Upper lobe of left lung (tissue), 6 donors: ENCODE results near the gene XCL1. TPM values are rescaled to one million over a fixed set of nuclear protein-coding genes. Genes with fewer than 3 reads are reported as not detected.
A peak's percentile ranks its signal among the peaks of the same experiment; 100 is the strongest.

Experiments used
- ATAC-seq, 2 donors: fragments of 200-7000 bp; cut with Tn5 transposase; one replicate each; pipeline ENCODE4 v1.9.1; 2022; ENCODE audit warnings: mild to moderate bottlenecking in 2 of 2, moderate library complexity in 2 of 2; ENCODE audit not compliant: low FRiP score in 2 of 2
- DNase-seq, 2 donors: peaks; one replicate each; pipeline ENCODE4 v3.0.0-alpha.2; 2019 to 2020
- H3K27ac ChIP-seq, 4 donors: fragments of 200-600 bp; sonication (generic); one replicate each; pipeline ENCODE4 v1.5.1; 2016 to 2019
- H3K27me3 ChIP-seq, 4 donors: fragments of 200-600 bp; sonication (generic); one replicate each; pipeline ENCODE4 v1.5.1; 2017 to 2019
- H3K36me3 ChIP-seq, 4 donors: fragments of 200-600 bp; sonication (generic); one replicate each; pipeline ENCODE4 v1.5.1; 2016 to 2019
- H3K4me1 ChIP-seq, 4 donors: fragments of 200-600 bp; sonication (generic); one replicate each; pipeline ENCODE4 v1.5.1; 2018 to 2019
- H3K4me3 ChIP-seq, 4 donors: fragments of 200-600 bp; sonication (generic); one replicate each; pipeline ENCODE4 v1.5.1; 2017 to 2019; ENCODE audit warnings: mild to moderate bottlenecking in 2 of 4, moderate library complexity in 1 of 4
- H3K9me3 ChIP-seq, 4 donors: fragments of 200-600 bp; sonication (generic); one replicate each; pipeline ENCODE4 v1.5.1; 2018 to 2019
- CTCF ChIP-seq, 6 experiments: fragments of 450-650 bp in 4 of 6; fragments of 200-600 bp in 2 of 6; sonication (generic) in 2 of 6; IDR thresholded peaks; one replicate each; pipeline ENCODE4 v1.5.1; 2016 to 2019; ENCODE audit warnings: antibody characterized with exemption in 6 of 6
- EP300 ChIP-seq, 4 donors: sonication (generic); formaldehyde crosslinking; IDR thresholded peaks; one replicate each; pipeline ENCODE4 v1.5.1; 2017; ENCODE audit warnings: antibody characterized with exemption in 4 of 4, control low read depth in 2 of 4
- POLR2A ChIP-seq, 4 donors: fragments of 450-650 bp; IDR thresholded peaks; one replicate each; pipeline ENCODE4 v1.5.1; 2016 to 2017; ENCODE audit warnings: antibody characterized with exemption in 4 of 4, mild to moderate bottlenecking in 2 of 4
- POLR2AphosphoS5 ChIP-seq, 2 donors: sonication (generic); formaldehyde crosslinking; IDR thresholded peaks; one replicate each; pipeline ENCODE4 v1.5.1; 2017; ENCODE audit warnings: antibody characterized with exemption in 2 of 2
- WGBS, 2 donors: methylation state at CpG; one replicate each; pipeline ENCODE4 v1.1.5; 2017 to 2018; 5-methylcytosine and 5-hydroxymethylcytosine counted together
- total RNA-seq, 6 donors: library from RNA; depleted of rRNA in 4 of 6; stranded (reverse); fragments of >200 nt in 4 of 6; gene quantifications; one replicate each; pipeline versions ENCODE4 v1.1.0 to v1.2.1, GENCODE V29; 2016 to 2021
- donor health status: DM: no; HTN: no; CAD: no; lungs with moderate emphysema.
- donor health status: DM: no; HTN: yes; CAD: no; lungs with severe emphysema.

Gene XCL1
- total RNA-seq, 6 donors from 2014 or later = 0.30 to 2.2 (median 1.2) TPM; not detected in 1

- Histone ChIP-seq H3K4me1 (peaks cover 0 to 18% (median 6%) of the 10 kb centered on the region in 4 donors), H3K36me3 (no peaks in the 10 kb centered on the region), H3K27me3 (no peaks in the 10 kb centered on the region), H3K27ac (no peak overlapping the region), H3K9me3 (no peaks in the 10 kb centered on the region), H3K4me3 (no peak overlapping the region)
- ATAC-seq = no peak
- DNase-seq = no peak
- 80 to 90% methylated on average over 5 of the region's 5 CpGs for WGBS, 2 donors
- no peak for TF ChIP-seq POLR2AphosphoS5 (IDR thresholded peaks at IDR 0.05)
- no peak for TF ChIP-seq EP300 (IDR thresholded peaks at IDR 0.05)
- no peak for TF ChIP-seq CTCF (IDR thresholded peaks at IDR 0.05)
Measured at GRCh38 chr1:168617974-168618750, 41.8 kb downstream of the XCL1 start.

- no peak overlapping the region for H3K27ac ChIP-seq
- H3K9me3 ChIP-seq = no peaks in the 10 kb centered on the region
- no peaks in the 10 kb centered on the region for H3K27me3 ChIP-seq
- TF ChIP-seq POLR2A (IDR thresholded peaks at IDR 0.05) (no peak), POLR2AphosphoS5 (IDR thresholded peaks at IDR 0.05) (no peak), CTCF (IDR thresholded peaks at IDR 0.05) (no peak)
- DNase-seq (no peak), ATAC-seq (no peak)
- H3K4me1 ChIP-seq = peaks cover 0 to 17% (median 6%) of the 10 kb centered on the region in 4 donors
- no peaks in the 10 kb centered on the region for H3K36me3 ChIP-seq
- no peak overlapping the region for H3K4me3 ChIP-seq
- 68 to 73% methylated on average over 2 of the region's 2 CpGs for WGBS, 2 donors
Measured at GRCh38 chr1:168618886-168619285, 42.5 kb downstream of the XCL1 start.

GRCh38 chr1:168621356-168621755, 45.0 kb downstream of the XCL1 start:
- no peaks in the 10 kb centered on the region for H3K27me3 ChIP-seq
- H3K27ac ChIP-seq = no peak overlapping the region
- DNase-seq (no peak), ATAC-seq (no peak)
- no peak overlapping the region for H3K4me3 ChIP-seq
- no peaks in the 10 kb centered on the region for H3K36me3 ChIP-seq
- WGBS, 2 donors = 59 to 73% methylated on average over 1 of the region's 1 CpG
- no peak for TF ChIP-seq CTCF (IDR thresholded peaks at IDR 0.05)
- TF ChIP-seq POLR2AphosphoS5 (IDR thresholded peaks at IDR 0.05) = no peak
- no peak for TF ChIP-seq EP300 (IDR thresholded peaks at IDR 0.05)
- TF ChIP-seq POLR2A (IDR thresholded peaks at IDR 0.05) = no peak
- peaks cover 0 to 13% (median 2%) of the 10 kb centered on the region in 4 donors for H3K4me1 ChIP-seq
- H3K9me3 ChIP-seq = no peaks in the 10 kb centered on the region

- Histone ChIP-seq H3K36me3 (no peaks in the 10 kb centered on the region), H3K9me3 (no peaks in the 10 kb centered on the region), H3K27ac (no peak overlapping the region), H3K4me1 (peaks cover 0 to 13% (median 2%) of the 10 kb centered on the region in 4 donors), H3K27me3 (no peaks in the 10 kb centered on the region), H3K4me3 (no peak overlapping the region)
- ATAC-seq = peak in 1 of 2 donors; percentile 90
- DNase-seq = peak in 1 of 2 donors; percentile 44
- WGBS, 2 donors = 70 to 73% methylated on average over 8 of the region's 8 CpGs
- TF ChIP-seq POLR2A (IDR thresholded peaks at IDR 0.05) (no peak), CTCF (IDR thresholded peaks at IDR 0.05) (no peak), EP300 (IDR thresholded peaks at IDR 0.05) (peak in 1 of 4 donors; percentile 64), POLR2AphosphoS5 (IDR thresholded peaks at IDR 0.05) (peak; percentile 41 to 54)
Measured at GRCh38 chr1:168623003-168623828, 46.8 kb downstream of the XCL1 start.
